Stimulated activated CD8-positive, alpha-beta memory T cell treated with anti-CD3 and anti-CD28 coated beads, Interleukin-15, amount 100 ng/mL, for 4 hours (primary cell): Measurements from ENCODE around the gene GPR50.

Source experiments
- DNase-seq, 2 donors: peaks; one replicate each; pipeline ENCODE4 v3.0.0-alpha.2; 2020; ENCODE audit warnings: low read depth in 2 of 2

Gene GPR50

GRCh38 chrX:151227627-151228026 is 51.2 kb downstream of the GPR50 start:
- no peak for DNase-seq

DNA sequence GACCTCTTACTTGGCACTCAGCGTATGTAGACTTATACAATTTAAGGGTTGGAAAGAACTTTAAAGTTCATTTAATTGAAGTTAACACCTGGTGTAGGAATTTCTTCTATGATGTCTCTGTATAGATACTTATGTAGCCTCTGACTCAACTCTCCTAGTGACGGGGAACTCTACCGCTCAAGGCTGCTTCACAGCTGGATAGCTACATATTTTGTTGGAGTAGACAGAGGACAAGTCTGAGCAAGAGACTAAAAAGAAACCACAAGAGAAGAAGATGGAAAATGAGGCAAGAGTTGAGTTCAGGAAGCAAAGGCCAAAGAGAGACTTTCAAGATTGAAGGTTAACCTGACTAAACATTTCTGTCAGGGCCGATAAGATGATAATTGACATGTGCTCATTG is 52.6 kb downstream of the GPR50 start:
- no peak for DNase-seq
